ACHN (cell line): Measurements from ENCODE around the gene C12orf50.

Experiments
- DNase-seq: peaks from one replicate; pipeline ENCODE4 v3.0.0-alpha.2; 2015
- in situ Hi-C: cut with HindIII; loops from 2 replicates; pipeline ENCODE4 v1.10.0; 2017; ENCODE audit warnings: low sequenced_read_pairs, low pct_ligation_motif_present, low pct_unique_long_range_greater_than_20kb

The C12orf50 gene

GRCh38 chr12:87930627-87931026, 98.6 kb downstream of the C12orf50 start:
- DNase-seq, result no peak
- in situ Hi-C loops, result no loop called here
